LNCaP clone FGC (cell line): Measurements from ENCODE around the gene SMARCA2.

ENCODE experiments used
- DNase-seq: peaks from one replicate; pipeline ENCODE4 v3.0.0-alpha.2; 2011; ENCODE audit warnings: low read depth
- H3K4me3 ChIP-seq: 2 replicates; pipeline ENCODE4 v1.5.1; 2011; ENCODE audit warnings: mild to moderate bottlenecking, low read depth, low read length, control low read depth
- CTCF ChIP-seq: IDR thresholded peaks from 2 replicates; pipeline ENCODE4 v1.5.1; 2012; ENCODE audit warnings: mild to moderate bottlenecking; ENCODE audit not compliant: control insufficient read depth, insufficient read depth; ENCODE audit errors: extremely low read depth

The SMARCA2 gene

GRCh38 chr9:2013743-2014475, 1.2 kb upstream of the SMARCA2 start:
- peak overlapping the region; percentile 80 for H3K4me3 ChIP-seq
- DNase-seq: no peak
- TF ChIP-seq CTCF: no peak

- no peak; the same call in 1 of the 2 replicates for TF ChIP-seq CTCF
- peak overlapping the region; percentile 80 for H3K4me3 ChIP-seq
- no peak for DNase-seq
Measured at GRCh38 chr9:2015581-2016407, 647 bp downstream of the SMARCA2 start.

DNA sequence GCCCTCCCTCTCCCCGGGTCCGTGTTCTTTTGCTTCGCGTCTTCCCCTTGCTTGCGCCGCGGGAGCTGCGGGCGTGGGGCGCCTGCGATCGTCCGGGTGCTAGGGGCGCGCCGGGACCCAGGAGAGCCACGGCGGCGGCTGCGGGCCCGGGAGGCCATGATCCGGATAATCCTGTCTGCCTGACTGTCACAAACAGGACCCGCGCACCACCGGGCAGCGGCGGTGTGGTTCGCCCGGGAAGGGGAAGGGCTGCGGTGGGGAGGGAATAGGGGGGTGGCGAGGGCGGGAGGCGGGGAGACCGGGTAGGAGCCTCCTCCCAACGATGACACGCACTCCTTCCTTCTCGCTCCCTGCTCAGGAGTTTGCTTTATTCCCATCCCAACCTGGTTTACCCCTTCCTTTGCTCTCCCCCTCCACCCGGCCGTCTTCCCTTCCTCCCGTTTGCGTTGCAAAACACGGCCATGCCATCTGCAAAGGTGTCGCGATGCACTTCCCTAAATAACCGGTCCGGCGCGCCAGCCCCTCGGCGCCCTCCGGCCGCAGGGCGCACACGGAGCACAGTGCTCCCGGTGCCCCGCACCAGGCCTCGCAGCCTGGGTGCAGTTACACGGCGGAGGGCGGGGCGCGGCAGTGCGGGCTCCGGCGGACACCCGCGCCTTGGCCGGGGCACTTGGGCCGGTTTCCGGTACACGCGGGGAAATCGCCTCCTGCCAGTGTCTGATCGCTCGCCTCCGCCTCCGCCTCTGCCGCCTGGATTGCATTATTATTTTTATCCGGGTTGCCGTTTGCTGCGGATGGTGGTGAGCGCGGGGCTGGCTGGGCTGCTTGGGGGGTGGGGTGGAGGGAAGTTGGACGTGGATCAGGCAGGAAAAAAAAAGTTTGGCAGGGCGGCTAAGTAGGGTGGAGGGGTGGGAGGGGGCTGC, 1.5 kb downstream of the SMARCA2 start:
- peak overlapping the region; percentile 80 for H3K4me3 ChIP-seq
- peak; percentile 23 for TF ChIP-seq CTCF
- DNase-seq: no peak

- TF ChIP-seq CTCF: no peak
- no peak for DNase-seq
- H3K4me3 ChIP-seq: peak overlapping the region; percentile 80
Measured at GRCh38 chr9:2017331-2018161, 2.4 kb downstream of the SMARCA2 start.

GRCh38 chr9:2018162-2018643, 3.1 kb downstream of the SMARCA2 start:
- DNase-seq: no peak
- no peak for TF ChIP-seq CTCF
- peak overlapping the region; percentile 80 for H3K4me3 ChIP-seq
